Stimulated activated CD8-positive, alpha-beta memory T cell treated with anti-CD3 and anti-CD28 coated beads, Interleukin-7, amount 100 ng/mL, for 1 hour (primary cell): ENCODE results near the gene CADM1.

Source experiments
- DNase-seq, 2 donors: peaks; one replicate each; pipeline ENCODE4 v3.0.0-alpha.2; 2020; ENCODE audit warnings: low read depth in 2 of 2

CADM1 gene

DNA sequence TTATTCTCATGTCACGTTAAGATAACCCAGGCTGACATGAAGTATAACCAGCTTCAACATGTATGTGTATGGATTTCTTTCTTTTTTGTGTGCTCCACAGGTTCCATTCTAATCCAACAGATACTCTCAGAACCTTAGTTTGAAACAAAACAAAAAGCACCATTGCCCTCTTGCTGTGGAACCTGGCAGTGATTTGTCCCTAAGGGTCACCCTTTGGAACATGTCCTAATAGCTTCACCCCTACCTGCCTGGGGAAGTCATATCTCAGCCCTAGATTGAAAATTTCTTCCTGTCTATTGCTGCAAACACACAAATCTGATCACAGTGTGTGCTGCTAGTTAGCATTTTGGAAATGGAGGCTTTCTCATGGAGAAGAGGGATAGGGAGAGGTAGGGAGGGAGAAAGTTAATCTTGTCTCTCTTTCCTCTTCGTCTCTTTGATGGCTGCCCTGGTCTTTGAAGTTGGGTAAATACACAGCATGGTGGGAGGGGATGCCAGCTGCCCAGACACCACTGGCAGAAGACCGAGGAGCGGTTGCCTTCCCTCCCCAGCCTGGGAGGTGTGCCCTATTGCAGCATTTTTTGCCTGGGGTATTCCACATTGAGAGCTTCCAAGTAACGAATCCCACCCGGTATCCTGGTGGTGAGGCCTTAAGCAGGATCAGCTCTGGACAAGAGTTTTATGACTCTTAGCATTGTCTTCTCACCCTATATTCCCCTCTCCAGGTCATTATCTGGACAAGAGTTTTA lies 11.6 kb upstream of the CADM1 start:
- no peak for DNase-seq

DNA sequence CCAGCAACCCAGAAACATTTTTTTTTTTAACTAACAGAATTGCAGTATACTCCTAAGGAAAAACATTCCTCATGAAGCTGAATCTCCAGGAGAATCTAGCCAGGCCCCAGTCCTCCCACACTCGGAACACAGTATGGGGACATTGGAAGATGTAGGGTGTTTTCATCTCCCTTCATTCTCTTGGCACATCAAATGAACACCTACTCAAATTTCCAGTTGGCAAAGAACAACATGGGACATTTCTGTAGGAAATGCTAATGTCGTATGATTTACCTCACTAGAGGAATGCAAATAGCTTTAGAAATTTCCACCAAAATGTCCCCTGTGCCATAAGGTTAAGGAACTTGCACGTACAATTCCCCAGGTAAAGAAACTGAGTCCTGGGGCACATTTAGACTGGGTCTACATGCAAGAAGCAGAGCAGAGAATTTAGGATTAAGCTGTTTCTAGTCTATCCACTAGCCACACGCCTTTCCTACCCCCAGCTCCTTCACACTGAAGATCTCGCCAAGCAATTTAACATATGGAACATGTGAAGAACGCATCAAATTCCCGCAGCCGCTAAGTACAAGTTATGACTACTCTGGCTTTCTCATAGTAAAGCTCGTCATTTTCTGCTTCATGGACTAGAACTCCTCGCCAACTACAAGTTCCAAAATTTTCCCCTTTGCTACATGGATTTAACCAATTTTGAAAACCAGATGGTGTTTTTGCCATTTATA lies 2.9 kb upstream of the CADM1 start:
- DNase-seq: no peak

DNA sequence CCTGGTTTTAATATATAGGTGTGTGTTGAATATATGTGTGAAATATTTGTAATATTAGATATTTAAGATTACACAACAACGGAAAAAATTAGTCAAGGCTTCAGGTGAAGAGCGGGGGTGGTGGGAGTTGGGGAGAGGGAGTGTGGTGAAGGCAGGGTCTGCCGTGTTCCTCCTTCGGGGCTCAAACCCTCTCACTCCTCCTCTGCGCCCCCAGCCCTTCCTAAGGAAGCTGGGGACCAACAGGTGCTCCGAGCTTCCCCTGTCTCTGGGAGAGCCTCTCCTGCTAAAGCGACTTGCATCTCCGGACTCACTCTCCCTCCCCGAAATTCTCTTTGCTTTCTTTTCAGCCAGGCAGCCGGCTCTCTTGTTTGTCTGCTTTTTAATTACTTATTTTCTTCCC lies 960 bp upstream of the CADM1 start:
- no peak for DNase-seq

DNA sequence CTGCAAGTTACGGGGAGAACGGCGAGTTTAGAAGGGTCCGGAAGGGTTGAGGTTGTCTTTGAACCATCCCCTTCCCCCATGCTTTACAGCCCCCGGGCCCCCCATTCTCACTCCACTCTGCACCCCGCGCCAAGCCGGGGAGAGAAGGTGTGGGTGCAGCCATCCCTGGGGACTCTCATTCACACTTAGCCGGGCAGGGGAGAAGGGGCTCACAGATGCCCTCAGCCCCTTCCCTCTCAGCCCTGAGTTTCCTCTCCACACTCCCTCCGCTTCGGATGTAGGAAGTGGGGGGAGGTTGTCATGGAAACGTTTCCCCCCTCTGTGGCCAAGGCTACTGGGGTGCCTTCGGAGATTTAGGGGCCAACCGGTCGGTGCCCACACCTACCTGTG lies 334 bp downstream of the CADM1 start:
- no peak for DNase-seq

DNA sequence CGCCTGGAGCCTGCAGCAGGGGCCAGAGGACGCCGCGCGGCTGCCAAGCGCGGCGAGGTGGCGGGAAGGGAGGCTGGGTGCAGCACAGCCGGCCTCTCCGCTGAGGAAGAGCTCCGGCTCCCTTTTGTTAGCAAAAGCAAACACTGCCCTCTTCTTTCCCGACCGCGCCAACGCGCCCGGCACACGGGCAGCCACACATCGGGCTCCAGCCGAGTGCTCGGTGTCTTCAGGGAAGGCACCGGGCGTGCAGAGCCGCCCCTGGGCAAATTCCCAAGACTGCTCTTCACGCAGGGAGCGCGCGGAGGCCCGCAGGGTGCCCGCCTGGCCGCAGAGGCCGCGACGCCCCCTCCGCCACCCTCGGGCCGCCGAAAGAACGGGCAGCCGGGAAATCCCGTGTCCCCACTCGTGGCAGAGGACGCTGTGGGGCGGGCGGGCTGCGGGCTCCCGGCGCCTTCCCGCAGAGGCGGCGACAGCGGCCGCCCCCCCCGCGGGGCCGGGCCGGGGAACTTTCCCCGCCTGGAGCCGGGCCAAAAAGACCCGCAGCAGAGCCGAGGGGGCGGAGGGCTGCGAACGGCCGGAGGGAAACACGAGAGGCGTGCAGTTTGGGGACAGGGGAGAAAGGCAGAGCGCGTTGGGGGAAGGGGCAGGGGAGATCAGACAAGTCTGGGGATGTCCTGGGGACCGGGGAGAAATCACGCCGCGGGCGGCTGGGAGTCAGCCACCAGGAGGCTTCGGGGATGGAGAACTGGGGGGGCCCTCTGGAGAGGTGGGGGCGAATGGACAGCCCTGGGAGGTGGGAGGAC lies 931 bp downstream of the CADM1 start:
- DNase-seq: no peak

DNA sequence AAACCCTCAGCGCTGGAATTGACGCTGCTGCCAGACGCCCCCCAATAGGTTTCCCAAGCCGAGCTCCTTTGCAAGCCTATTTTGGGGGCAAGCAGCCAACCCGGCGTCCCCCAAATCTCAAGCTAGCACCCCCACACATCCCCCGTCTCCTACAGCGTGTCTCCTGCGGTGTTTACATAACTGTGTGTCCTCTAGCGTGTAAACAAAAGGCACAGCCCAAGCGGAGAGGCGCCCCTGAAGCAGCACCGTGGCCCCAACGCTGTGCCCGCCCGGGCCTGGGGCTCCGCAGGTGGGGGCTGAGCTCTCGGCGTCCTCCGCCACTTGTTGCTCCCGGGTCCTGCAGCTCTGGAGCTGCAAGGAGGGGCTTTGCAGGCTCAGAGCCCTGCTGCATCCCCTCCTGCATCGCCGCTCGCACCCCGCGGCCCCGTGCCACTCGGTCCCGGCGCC lies 1.6 kb downstream of the CADM1 start:
- no peak for DNase-seq

DNA sequence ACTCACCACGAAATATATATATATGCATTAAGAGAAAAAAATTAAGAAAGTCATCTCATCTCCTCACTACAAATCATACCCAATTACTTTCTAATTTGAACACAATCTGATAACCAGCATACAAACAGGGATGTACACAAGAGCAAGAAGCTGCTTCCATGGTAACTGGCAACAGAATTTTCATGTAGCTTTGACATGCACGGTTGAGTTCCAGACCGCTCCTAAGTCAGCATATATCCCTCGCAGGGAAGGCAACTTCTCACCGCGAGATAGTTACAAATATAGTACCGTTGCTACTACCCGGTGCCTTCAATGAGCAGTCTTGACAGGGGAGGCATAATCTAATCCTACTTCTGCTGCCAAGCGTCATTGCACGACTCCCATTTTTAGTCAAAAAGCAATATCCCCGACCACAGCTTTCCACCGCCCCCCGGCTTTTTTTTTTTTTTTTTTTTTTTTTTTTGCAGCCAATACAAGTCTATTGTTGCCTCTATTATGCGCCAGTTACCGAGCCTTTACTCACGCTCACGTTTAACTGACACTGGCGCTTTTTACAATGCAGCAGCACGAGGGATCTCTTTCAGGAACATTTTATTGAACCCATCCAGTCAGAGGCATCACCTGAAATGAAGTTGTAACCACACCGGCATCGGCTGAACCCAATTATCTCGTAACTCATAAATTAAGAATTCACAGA lies 2.2 kb downstream of the CADM1 start:
- DNase-seq: no peak

DNA sequence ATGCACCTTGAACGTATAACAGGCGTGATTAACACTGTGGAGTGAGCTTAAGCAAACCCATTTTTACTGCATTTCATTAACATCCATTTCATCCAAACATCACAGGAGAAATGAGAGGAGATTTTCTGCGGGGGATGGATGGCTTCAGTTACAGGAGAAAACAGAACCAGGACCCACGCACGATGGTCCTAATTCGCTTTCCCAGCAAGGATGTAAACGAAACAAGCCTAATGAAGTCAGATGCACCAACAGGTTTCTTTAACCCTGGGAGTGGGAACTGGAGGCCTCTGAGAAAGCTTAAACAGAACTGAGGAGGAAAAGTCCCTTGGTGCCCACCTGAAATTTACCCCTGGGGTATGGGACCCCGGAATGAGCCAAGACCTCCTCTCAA lies 2.7 kb downstream of the CADM1 start:
- DNase-seq: no peak

DNA sequence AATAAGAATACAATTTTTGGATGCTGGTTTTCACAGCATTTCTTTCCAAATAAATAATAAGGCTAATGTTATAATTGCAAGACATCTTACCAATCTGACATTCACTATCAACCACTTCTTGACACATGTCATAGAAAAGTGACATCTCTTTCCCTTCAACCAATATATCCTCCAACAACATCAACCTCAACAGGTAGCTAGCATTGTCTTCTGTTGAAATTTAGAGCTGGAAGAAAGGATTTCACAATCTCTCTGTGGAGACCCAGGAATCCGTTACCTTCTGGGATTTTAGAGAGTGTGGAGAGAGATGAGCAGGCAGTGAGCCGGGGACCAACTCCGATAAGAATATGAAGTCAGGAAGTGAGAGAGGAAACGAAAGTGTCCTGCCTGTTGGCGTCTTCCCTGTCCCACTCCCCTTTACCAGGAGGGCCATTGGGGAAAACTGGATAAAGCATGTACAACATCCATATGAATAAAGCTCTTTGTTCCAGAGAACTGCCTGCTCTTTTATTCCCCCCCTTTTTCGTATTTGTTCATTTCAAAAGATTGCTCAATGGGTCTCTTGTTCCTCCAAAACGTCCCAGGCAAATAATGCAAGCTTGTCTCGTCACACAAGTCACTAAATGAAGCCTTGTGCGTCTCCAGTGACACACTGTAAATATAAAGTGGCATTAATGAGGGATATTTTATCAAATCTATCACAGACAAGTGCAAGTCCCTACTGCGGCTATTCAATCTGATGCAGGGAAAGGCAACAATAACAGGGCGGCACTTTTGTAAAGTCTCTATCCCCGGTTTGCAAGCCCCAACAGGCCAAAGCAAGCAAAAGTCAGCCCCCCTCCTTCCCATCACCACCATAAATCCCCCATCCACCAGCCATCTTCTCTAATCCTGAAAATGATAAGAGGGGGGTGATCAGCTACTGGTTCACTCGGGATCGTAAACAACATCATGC lies 3.4 kb downstream of the CADM1 start:
- no peak for DNase-seq

DNA sequence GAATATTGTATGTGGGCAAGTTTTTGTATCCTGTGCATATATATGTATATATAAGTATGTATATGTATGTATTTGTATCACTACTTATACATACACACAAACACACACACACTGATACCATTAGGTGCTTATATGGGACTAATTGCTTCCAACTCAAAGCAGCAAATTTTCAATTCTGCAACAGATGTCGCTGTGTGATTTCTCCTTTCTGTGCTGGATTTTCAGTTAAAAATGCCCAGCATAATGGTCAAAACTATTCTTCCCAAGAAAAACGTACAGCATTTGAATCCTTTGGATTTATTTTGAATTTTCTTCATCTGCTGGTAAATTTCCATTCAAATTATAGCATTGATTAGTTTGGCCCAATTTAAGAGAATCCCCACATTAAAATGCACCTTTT lies 4.3 kb downstream of the CADM1 start:
- DNase-seq: no peak

DNA sequence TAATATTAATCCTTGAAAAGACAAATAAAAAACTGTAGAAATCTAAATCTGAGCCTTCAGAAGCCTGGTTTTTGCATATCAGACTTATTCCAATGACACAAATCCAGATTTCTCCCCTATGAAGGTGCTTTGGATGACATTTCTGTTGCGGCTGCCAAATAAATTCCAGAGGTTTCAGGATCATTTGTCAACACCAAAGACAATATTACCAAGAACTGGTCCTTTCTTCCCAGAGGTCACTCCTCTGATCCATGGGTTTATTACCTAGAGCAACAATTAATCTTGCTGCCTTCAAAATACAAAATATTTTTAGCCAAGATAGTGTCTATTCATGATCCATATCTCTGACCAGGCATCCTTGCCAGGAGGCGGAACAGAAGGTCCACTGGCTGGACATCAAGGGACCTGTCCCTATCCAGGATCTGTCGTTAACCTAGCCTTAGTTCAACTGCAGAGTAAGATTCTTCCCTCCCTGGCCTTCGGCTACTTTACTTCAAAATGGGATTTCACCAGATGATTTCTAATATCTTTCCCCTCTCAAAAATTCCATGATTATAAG lies 4.9 kb downstream of the CADM1 start:
- DNase-seq: no peak

DNA sequence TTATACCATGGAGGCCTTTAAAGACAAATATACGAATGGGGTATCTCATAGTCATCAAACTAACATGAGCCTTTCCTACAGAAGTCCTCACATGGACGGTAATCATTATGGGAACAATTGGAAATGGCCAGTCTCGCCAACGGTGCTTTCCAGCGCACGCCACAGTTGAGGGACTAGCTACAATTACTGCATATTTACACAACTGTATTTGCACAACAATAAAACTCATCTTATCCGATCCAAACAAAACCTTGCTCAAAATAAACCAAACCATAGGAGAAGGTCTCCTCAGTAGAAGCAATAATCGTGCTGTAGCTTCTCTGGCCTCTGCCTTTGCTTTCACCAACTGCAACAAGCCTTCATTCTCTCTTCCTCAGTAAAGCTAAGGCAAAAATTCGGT lies 5.9 kb downstream of the CADM1 start:
- DNase-seq: no peak

DNA sequence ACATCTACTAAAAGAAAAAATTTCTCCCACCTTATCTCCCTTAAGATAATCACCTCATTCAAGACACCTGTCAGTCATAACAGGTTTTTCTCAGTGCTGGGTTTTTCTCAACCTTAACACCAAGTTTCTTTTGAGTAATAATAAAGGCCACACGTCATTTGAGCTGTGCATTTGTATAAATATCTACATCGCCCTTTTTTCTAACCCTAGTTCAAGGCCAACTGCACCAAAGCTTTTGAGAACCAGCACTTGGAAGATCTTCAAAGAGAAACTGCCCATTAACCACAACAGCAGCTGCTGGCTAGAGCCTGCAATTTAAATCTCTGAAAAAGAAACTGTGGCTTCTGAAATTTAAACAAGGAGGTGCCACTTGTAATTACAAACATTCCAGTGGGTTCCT lies 6.9 kb downstream of the CADM1 start:
- DNase-seq: no peak

DNA sequence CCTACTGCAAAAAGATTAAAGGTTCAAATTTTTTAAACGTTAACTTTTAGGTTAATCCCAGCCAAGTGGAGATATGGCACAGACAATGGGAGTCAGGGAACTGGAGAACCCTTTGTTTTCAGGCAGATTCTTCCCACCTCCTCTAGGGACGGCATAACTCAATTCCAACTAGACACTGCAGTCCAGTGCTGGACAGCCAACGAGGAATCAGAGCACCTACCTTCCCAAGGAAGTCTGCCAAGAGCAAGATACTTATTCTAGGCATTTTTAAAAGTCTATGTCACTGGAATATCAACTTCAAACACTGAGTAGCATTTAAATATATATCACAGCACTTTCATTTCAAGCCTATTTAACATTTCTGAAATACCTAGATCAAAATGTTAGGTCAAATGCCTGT lies 7.3 kb downstream of the CADM1 start:
- DNase-seq: no peak

DNA sequence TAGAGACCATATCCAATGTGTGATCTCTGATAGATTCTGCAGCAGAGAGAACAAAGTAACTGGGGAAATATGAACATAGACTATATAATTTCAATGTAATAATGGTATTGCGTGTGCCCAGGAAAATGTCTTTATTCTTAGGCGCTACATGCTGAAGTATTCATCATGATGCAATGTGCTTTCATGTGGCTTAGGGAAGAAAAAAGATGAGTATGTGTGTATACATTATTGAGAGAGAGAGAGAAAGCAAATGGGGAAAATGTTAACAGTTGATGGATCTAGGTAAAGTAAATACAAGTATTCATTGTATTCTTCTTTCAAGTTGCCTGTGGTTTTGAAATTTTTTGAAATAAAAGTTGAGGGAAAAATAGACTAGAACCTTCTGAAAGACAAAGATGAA lies 10.3 kb downstream of the CADM1 start:
- DNase-seq: no peak

DNA sequence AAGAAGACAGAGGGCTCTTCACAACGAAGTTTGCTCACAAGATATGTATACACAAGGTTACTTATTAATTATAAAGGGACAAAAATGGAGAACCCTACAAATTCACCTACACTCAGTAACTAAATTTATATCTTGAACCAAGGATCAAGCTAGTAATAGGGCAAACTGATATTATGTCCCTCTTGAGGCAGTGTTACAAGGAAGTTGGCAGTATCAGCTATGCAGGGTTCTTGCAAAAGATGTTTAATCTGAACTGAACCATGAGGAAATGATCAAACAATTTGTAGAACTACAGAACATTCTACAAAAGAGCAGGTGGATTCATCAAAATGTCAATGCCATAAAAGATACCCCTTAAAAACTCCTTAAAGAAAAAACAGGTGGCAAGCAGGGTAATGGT lies 10.7 kb downstream of the CADM1 start:
- DNase-seq: no peak

DNA sequence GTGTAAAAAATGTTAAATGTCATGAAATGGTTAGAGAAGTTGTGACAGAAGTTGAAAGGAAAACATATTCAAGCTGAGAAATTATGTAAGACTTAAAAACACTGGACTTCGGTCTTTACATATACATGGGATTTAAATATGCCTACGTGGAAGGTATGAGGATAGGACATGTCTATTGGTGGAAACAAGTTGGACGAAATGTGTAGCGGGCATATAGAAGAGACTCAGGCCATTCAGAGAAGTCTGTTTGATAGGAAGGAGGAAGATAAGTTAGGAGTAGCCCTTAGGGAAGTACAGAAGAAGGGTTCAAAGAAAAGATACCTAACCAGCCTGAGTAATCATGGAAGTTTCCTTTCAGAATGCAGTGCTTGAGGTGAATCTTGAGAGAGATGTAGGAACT lies 14.7 kb downstream of the CADM1 start:
- DNase-seq: no peak

DNA sequence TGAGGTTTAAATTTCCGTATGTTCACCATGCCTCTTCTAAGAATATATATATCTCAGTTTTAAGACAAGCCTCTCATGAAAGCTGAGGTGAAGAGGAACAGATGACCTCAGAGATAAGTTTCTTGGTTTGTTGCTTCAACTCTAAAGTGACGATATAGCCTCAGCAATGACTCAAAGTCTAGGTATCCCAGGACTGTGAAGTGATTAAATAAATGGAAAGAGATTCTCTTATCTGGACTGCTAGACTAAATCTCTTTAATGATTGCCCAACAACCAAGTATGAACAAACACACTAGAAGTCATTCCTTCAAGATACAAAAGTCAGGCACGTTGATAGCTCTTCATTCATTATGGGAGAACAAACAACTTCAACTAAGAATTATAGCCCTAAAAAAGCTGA lies 15.3 kb downstream of the CADM1 start:
- DNase-seq: no peak

DNA sequence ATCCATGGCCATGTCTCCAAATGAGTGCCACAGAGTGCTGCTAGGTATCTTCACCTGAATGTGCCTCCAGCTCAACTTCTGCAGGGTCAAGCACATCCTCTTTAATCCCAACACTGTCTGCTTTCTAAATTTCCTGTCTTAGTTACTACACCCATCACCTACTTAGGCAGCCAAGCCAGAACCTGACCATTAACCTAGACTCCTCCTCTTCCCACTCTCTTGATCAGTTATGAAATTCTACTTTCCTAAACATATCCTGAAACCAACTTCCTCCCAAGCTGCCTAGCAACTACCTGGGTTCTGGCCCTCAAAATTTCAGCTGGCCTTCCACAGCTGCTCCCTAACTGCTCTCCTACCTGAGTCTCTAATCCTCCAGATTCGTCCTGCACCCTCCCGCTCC lies 22.7 kb downstream of the CADM1 start:
- DNase-seq: no peak

DNA sequence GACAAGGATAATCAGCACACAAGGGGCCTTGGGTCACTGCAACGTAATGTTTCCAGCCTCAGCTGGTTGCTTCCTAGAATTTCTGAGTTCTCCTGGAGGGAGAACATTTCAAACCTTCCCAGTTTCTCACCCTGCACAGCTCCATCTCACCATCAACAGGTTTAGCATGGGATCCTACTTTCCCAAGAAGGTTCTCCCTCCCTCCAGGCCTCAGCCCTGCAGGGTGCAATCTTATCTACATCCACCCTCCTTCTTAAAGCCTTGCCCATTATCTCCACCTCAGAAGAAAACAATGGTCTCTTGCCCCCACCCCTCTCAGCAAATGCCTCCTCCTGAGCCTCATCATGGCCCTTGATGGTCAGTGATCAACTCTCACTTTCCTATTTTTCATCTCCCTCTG lies 23.6 kb downstream of the CADM1 start:
- DNase-seq: no peak

DNA sequence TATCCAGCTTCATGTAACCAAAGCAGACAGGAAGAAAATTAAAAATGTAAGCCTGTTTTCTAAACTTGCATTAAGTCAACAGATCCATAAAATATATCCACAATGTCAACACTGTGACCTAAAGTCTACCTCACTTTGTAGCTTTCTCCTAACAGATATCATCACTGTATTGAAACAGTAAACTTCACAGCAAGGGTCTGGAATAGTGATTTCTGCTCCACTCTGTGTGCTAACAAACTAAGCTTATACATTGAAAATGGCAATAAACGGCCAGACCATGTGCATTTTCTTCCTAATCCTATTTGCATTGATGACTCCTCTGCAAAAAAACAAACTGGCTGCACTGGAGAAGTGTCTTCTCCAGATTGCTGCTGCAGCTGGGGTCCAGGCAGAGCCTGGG lies 26.8 kb downstream of the CADM1 start:
- DNase-seq: no peak
